ENCODE measurements around the gene DSC2. TPM values are rescaled to one million over a fixed set of nuclear protein-coding genes. Genes with fewer than 3 reads are reported as not detected.

Gene DSC2
- total and polyA plus RNA-seq, 12 donors, result 5.1 to 31.4 (median 26.0) TPM

- no peak for ATAC-seq
- WGBS, 2 donors, result 88 to 89% methylated on average over 4 of the region's 4 CpGs
- Histone ChIP-seq H3K4me3 (no peak overlapping the region), H3K4me1 (no peaks in the 10 kb centered on the region), H3K36me3 (peaks cover 0 to 63% (median 10%) of the 10 kb centered on the region in 9 donors), H3K27me3 (no peaks in the 10 kb centered on the region), H3K9me3 (peaks cover 0 to 7% (median 0%) of the 10 kb centered on the region in 11 donors), H3K27ac (no peak overlapping the region)
- intact Hi-C loops (cut with DNase I), result no loop called here
- no peak for TF ChIP-seq CTCF (IDR thresholded peaks at IDR 0.05)
- DNase-seq, result no peak
These were observed 30.0 kb downstream of the DSC2 start for GRCh38 chr18:31072175-31072574.

DNA sequence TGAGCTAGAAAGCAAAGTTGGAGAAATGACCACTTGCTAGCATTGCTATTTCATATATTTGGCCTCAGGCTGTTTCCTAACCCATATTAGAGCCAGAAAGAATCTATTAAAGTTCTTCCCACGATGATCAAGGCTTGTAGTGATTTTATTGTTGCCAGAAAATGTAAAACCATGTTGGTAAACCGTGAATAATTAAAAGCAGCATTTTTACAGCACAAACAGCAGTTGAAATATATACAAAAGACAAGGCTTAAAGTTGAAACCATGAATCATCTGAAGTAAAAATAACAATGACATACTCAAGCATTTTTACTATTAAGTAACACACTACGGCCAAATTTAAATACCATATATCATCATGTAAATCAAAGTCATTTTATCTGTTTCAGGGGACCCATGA is 32.0 kb downstream of the DSC2 start:
- DNase-seq, result no peak
- no peak for ATAC-seq
- Histone ChIP-seq H3K27ac (no peak overlapping the region), H3K4me1 (no peaks in the 10 kb centered on the region), H3K27me3 (no peaks in the 10 kb centered on the region), H3K9me3 (no peaks in the 10 kb centered on the region), H3K4me3 (no peak overlapping the region), H3K36me3 (peaks cover 0 to 67% (median 10%) of the 10 kb centered on the region in 9 donors)
- 66 to 78% methylated on average over 3 of the region's 3 CpGs for WGBS, 2 donors
- no peak for TF ChIP-seq CTCF (IDR thresholded peaks at IDR 0.05)
- intact Hi-C loops (cut with DNase I), result no loop called here

DNA sequence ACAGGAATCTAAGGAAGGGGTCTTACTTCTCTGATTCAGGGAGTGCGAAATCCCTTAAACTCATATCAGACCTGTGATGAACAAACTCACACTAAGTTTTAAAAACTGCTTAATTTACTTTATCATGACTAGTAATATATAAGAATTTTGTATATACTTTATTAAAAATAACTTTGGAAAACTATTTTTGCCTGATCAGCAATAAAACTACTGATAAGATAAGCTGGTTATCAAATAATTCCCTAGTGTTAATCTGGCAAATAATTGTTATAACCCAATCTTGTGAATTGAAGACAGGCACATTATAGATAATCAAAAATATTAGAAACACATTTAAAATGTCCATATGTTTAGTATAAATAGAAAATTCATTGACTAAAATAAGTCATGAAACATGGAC is 36.0 kb downstream of the DSC2 start:
- Histone ChIP-seq H3K9me3 (no peaks in the 10 kb centered on the region), H3K27me3 (no peaks in the 10 kb centered on the region), H3K36me3 (peaks cover 0 to 46% (median 7%) of the 10 kb centered on the region in 9 donors), H3K4me1 (no peaks in the 10 kb centered on the region), H3K27ac (no peak overlapping the region), H3K4me3 (no peak overlapping the region)
- ATAC-seq (no peak), DNase-seq (no peak)
- intact Hi-C loops (cut with DNase I), result no loop called here
- TF ChIP-seq CTCF (IDR thresholded peaks at IDR 0.05), result no peak
- WGBS, 2 donors, result 97 to 98% methylated on average over 1 of the region's 1 CpG

- no peaks in the 10 kb centered on the region for H3K9me3 ChIP-seq
- intact Hi-C loops (cut with DNase I), result no loop called here
- no peak overlapping the region for H3K4me3 ChIP-seq
- peaks cover 0 to 35% (median 6%) of the 10 kb centered on the region in 9 donors for H3K36me3 ChIP-seq
- no peak overlapping the region for H3K27ac ChIP-seq
- H3K27me3 ChIP-seq, result no peaks in the 10 kb centered on the region
- H3K4me1 ChIP-seq, result no peaks in the 10 kb centered on the region
- no peak for TF ChIP-seq CTCF (IDR thresholded peaks at IDR 0.05)
- DNase-seq (no peak), ATAC-seq (no peak)
- WGBS, 2 donors, result 77 to 81% methylated on average over 6 of the region's 6 CpGs
These were observed 37.0 kb downstream of the DSC2 start for GRCh38 chr18:31065036-31065773.
